Mesothelial cell of epicardium (in vitro differentiated cells): ENCODE measurements around the gene DOCK11. TPM values are rescaled to one million over a fixed set of nuclear protein-coding genes. Genes with fewer than 3 reads are reported as not detected.

ENCODE experiments used
- DNase-seq, 2 experiments: peaks; one replicate each; pipeline ENCODE4 v3.0.0; 2021; ENCODE audit warnings: low spot score in 2 of 2; ENCODE audit not compliant: unreplicated experiment in 2 of 2
- H3K27ac Mint-ChIP-seq: 2 replicates; pipeline ENCODE4 v1.8.0; 2021; ENCODE audit warnings: mixed read lengths
- H3K27me3 Mint-ChIP-seq: 2 replicates; pipeline ENCODE4 v1.8.0; 2021; ENCODE audit warnings: low read depth, mixed read lengths
- H3K36me3 Mint-ChIP-seq: 2 replicates; pipeline ENCODE4 v1.8.0; 2021; ENCODE audit warnings: mixed read lengths
- H3K4me1 Mint-ChIP-seq: 2 replicates; pipeline ENCODE4 v1.8.0; 2021; ENCODE audit warnings: mixed read lengths
- H3K4me3 Mint-ChIP-seq: 2 replicates; pipeline ENCODE4 v1.8.0; 2021; ENCODE audit warnings: mild to moderate bottlenecking, moderate library complexity, mixed read lengths
- H3K9me3 Mint-ChIP-seq: 2 replicates; pipeline ENCODE4 v1.8.0; 2021; ENCODE audit warnings: mixed read lengths
- CTCF ChIP-seq: fragments of 200-600 bp; sonication (generic); IDR thresholded peaks from one replicate; pipeline ENCODE4 v1.5.0; 2021; ENCODE audit warnings: antibody characterized with exemption; ENCODE audit not compliant: unreplicated experiment
- total RNA-seq: library from RNA; stranded (reverse); gene quantifications from 3 replicates; pipeline ENCODE4 v1.2.1, GENCODE V29; 2021

Gene DOCK11
- total RNA-seq, 1 donor from 2014 or later = 56.7 TPM

GRCh38 chrX:118548841-118549240 is 53.2 kb downstream of the DOCK11 start:
- Mint-ChIP-seq H3K36me3 (peaks cover 8% of the 10 kb centered on the region), H3K27ac (no peak overlapping the region), H3K9me3 (peaks cover 6% of the 10 kb centered on the region)

GRCh38 chrX:118550792-118551191 is 55.2 kb downstream of the DOCK11 start:
- Mint-ChIP-seq H3K4me3 (no peak overlapping the region), H3K36me3 (peaks cover 7% of the 10 kb centered on the region), H3K9me3 (peaks cover 6% of the 10 kb centered on the region), H3K27ac (no peak overlapping the region), H3K27me3 (no peaks in the 10 kb centered on the region), H3K4me1 (peaks cover 21% of the 10 kb centered on the region)
- no peak for DNase-seq
- TF ChIP-seq CTCF = no peak

More at GRCh38 chrX:118548841-118549240, 53.2 kb downstream of the DOCK11 start:
- H3K4me3 Mint-ChIP-seq = no peak overlapping the region
- H3K4me1 Mint-ChIP-seq = peaks cover 26% of the 10 kb centered on the region
- TF ChIP-seq CTCF = no peak
- H3K27me3 Mint-ChIP-seq = no peaks in the 10 kb centered on the region
- DNase-seq = no peak

GRCh38 chrX:118551426-118551825 is 55.8 kb downstream of the DOCK11 start:
- H3K27me3 Mint-ChIP-seq = no peaks in the 10 kb centered on the region
- H3K36me3 Mint-ChIP-seq = peaks cover 7% of the 10 kb centered on the region
- DNase-seq = no peak
- no peak overlapping the region for H3K27ac Mint-ChIP-seq
- H3K4me1 Mint-ChIP-seq = peaks cover 17% of the 10 kb centered on the region
- TF ChIP-seq CTCF = no peak
- no peak overlapping the region for H3K4me3 Mint-ChIP-seq
- peaks cover 6% of the 10 kb centered on the region for H3K9me3 Mint-ChIP-seq

- no peak for TF ChIP-seq CTCF
- Mint-ChIP-seq H3K27ac (peak overlapping the region; percentile 76), H3K9me3 (peaks cover 13% of the 10 kb centered on the region), H3K36me3 (peaks cover 13% of the 10 kb centered on the region), H3K4me1 (peaks cover 24% of the 10 kb centered on the region), H3K4me3 (no peak overlapping the region), H3K27me3 (no peaks in the 10 kb centered on the region)
- no peak for DNase-seq
Observed at GRCh38 chrX:118552121-118552900, 56.7 kb downstream of the DOCK11 start.

GRCh38 chrX:118553042-118553710 is 57.6 kb downstream of the DOCK11 start:
- no peaks in the 10 kb centered on the region for H3K27me3 Mint-ChIP-seq
- no peak for DNase-seq
- peak overlapping the region; percentile 47 for H3K27ac Mint-ChIP-seq
- H3K4me3 Mint-ChIP-seq = no peak overlapping the region
- peaks cover 13% of the 10 kb centered on the region for H3K9me3 Mint-ChIP-seq
- no peak for TF ChIP-seq CTCF
- H3K4me1 Mint-ChIP-seq = peaks cover 24% of the 10 kb centered on the region
- peaks cover 13% of the 10 kb centered on the region for H3K36me3 Mint-ChIP-seq
